ENCODE measurements around the gene ZNF248.
"Not testable (repeated sequence)": the region's sequence is repeated elsewhere in the genome, so short reads cannot be mapped to it uniquely, and the experiment has no call there.

ZNF248 gene

GRCh38 chr10:37741831-37742230, 115.6 kb downstream of the ZNF248 start:
- DNase-seq (ENCODE audit: low spot score): no peak

DNA sequence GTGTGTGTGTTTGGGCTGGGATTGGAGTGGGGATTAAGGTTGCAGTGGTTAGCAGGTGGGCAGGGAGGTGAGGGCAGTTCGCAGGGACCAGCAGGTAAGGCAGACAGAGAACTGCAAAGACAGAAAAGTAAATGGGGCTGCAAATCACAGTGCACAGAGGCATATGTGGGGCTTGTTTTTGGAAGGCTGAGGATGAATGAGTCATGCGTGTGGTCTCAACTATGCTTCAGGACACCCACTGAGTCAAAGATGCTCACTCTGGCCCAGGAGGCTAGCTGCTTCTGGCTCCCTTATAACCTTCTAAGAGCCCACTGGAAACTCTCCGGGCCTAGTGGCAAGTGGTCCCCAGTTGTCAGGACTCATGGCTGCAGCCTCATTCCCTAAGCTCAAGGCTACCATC, 118.2 kb downstream of the ZNF248 start:
- DNase-seq (ENCODE audit: low spot score): no peak

GRCh38 chr10:37738241-37738640, 119.2 kb downstream of the ZNF248 start:
- not testable (repeated sequence) for DNase-seq (ENCODE audit: low spot score)

DNA sequence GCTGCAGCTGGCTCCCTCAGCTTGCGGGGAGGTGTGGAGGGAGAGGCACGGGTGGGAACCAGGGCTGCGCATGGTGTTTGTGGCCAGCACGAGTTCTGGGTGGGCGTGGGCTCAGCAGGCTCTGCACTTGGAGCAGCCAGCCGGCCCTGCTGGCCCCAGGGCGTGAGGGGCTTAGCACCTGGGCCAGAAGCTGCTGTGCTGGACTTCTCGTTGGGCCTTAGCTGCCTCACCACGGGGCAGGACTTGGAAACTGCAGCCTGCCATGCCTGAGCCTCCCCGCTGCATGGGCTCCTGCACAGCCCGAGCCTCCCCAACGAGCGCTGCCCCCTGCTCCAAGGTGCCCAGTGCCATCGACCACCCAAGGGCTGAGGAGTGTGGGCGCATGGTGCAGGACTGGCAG, 120.1 kb downstream of the ZNF248 start:
- DNase-seq (ENCODE audit: low spot score): no peak

- DNase-seq (ENCODE audit: low spot score): no peak
These were observed 121.3 kb downstream of the ZNF248 start for GRCh38 chr10:37736120-37736519.

DNA sequence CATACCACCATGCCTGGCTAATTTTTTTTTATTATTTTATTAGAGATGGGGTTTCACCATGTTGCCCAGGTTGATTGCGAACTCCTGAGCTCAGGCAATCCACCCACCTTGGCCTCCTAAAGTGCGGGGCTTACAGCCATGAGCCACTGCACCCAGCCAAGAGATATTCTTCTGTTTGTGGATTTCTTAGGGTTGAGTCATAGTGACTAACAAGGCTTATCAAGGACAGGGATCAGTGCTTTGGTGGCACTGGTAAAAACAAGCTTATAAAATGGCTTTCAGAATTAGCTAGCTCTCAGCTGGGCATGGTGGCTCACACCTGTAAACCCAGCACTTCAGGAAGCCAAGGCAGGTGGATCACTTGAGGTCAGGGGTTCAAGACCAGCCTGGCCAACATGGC, 122.4 kb downstream of the ZNF248 start:
- DNase-seq (ENCODE audit: low spot score): no peak

All from CD4-positive, alpha-beta T cell treated with Interleukin-15 for 4 hours (primary cell).